Measurements from ENCODE around the gene CYSTM1.
"Not testable (repeated sequence)": the region's sequence is repeated elsewhere in the genome, so short reads cannot be mapped to it uniquely, and the experiment has no call there.

Gene CYSTM1

GRCh38 chr5:140181002-140181483 lies 6.1 kb downstream of the CYSTM1 start:
- no peak for DNase-seq

DNA sequence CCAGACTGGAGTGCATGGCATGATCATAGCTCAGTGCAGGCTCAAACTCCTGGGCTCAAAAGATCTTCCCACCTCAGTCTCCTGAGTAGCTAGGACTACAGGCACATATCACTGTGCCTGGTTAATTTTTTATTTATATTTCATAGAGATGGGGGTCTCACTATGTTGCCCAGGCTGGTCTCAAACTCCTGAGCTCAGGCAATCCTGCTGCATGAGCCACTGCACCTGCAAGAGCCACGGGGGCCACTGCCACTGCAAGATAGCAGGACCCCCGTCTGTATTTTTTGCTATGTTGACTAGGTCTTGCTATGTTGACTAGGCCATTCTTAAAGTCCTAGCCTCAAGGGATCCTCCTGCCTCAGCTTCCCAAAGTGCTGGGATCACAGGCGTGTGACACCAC lies 6.5 kb downstream of the CYSTM1 start:
- DNase-seq, result no peak

GRCh38 chr5:140182075-140182711 lies 7.2 kb downstream of the CYSTM1 start:
- DNase-seq, result peak; percentile 31

DNA sequence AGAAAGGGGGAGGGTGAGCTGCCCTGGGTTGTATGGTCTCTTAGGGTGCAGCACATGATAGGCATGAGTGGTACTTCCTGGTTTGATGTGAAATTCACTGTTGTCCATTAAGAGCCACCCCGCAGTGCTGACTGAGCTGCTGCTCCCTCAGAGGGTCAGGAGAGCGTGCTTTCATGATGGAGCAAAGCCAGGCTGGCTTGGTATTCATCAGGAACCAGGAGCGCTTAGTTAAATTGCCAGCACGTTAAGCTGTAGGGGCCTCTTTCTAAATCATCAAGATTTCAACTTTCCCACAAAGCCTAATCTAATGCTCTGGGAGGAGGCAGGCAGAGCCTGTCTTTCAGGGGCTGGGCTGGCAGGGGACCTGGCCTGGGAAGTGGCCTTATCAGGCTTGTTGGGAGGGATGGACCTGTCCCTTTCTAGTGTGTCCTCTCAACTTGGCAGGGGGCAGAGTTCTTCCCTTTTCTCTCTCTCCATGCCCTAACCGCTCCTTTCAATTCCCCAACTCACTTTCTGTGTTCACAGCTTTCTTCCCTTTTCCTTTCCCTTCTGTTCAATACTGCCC lies 7.9 kb downstream of the CYSTM1 start:
- peak; percentile 49 for DNase-seq

DNA sequence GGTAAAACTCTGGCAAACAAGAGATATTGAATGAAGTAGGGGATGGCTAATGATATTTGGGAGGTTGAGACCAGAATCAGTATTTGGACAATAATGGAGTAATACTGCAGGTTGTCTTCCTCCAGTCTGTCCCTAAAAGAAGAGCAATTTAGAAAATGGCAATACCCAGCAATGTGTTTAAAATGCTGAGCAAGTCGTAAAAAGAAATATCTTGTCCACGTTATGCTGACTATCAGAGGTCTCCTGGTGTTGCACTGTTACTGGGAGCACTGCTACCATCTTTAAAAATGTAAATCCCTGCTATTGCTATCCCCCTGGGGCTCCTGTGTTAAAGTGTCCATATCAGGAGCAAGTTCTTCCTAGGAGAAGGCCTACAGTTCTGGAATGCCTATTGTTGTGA lies 10.4 kb downstream of the CYSTM1 start:
- no peak for DNase-seq

GRCh38 chr5:140186267-140186671 lies 11.3 kb downstream of the CYSTM1 start:
- DNase-seq, result no peak

GRCh38 chr5:140189253-140189652 lies 14.3 kb downstream of the CYSTM1 start:
- DNase-seq, result no peak

- peak; percentile 51 for DNase-seq
Measured at GRCh38 chr5:140189977-140190871, 15.2 kb downstream of the CYSTM1 start.

- DNase-seq, result no peak
Measured at GRCh38 chr5:140190872-140191218, 15.9 kb downstream of the CYSTM1 start.

- no peak for DNase-seq
Measured at GRCh38 chr5:140192715-140193430, 17.9 kb downstream of the CYSTM1 start.

GRCh38 chr5:140194662-140195061 lies 19.7 kb downstream of the CYSTM1 start:
- DNase-seq, result no peak

DNA sequence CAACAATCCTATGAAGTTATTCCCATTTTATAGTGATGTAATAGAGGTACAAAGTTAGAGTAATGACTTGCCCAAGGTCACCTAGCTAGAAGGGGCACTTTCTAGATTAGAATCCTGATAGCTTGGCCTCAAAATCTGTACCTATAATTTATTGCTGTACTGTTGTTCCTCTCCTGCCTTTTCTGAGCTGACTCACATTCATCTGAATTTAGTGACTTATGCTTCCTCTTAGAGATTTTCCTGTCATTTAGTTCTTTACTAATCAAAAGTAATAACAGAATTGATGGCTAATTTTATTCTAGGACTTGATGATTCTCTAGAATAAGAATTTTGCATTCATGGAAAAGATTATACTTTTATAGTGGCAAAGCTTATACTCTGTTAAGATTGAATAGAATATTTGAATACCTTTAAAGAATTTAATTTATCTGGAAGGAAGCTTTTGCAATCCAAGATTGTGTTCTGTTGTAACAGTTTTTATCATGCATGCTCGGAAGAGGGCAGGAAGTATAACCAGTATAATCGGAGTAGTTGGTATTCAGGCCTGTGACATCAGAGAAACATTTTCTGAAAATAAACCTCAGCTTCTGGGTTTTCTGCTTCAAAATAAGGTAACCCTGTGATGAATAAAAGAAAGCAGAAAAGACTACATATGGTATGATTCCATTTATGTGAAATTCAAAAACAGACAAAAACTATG lies 21.3 kb downstream of the CYSTM1 start:
- DNase-seq, result no peak

DNA sequence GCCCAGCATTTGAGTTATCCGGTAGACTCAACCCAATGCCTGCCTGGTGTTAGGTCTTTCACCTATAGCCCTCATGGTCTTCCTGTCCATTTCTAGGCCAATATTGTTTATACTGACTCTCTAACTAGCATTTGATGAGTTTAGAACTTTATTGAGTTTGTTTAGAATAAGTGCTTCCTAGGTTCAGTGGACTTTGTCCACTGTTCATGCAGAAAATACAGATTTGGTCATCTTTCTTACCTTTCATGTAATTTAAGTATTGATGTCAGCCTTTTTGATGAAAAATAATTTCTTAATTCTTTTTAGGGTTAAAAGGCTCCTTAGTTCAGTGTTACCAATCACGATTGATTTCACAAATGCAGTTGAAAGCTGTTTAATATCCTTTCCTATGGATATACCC lies 22.0 kb downstream of the CYSTM1 start:
- DNase-seq, result no peak

- DNase-seq, result not testable (repeated sequence)
Measured at GRCh38 chr5:140198915-140199314, 23.9 kb downstream of the CYSTM1 start.

DNA sequence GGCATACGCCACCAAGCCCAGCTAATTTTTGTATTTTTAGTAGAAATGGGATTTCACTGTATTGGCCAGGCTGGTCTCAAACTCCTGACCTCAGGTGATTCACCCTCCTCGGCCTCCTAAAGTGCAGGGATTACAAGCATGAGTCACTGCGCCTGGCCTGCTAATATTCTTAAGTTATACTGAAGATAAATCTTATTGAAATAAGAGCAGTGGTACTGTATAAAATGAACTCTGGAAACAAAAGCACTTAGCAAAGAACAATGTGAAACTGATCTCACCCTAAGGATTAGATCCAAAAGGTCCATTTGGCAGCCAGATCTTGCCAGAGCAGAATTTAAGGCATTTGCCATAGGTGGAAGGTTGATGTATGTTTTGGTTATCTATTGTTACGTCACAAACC lies 27.1 kb downstream of the CYSTM1 start:
- no peak for DNase-seq

DNA sequence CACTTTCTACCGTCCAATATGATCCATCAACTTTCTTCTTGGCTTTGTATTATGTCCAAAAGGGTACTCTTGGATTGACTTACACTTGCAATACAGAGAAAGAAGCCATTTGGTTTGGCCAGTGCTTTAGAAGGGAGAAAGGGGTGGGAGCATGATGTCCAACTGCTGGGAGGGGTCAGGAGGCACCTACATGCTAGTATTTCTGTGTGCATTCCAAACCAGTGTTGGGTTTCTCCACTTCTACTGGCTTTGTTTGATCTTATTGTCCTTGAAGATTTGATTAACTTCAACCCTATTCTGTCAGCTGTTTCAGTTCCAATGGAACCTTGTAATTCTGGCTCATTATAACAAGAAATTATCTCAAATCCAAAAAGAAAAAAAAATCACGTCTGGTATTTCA lies 27.6 kb downstream of the CYSTM1 start:
- DNase-seq, result no peak

DNA sequence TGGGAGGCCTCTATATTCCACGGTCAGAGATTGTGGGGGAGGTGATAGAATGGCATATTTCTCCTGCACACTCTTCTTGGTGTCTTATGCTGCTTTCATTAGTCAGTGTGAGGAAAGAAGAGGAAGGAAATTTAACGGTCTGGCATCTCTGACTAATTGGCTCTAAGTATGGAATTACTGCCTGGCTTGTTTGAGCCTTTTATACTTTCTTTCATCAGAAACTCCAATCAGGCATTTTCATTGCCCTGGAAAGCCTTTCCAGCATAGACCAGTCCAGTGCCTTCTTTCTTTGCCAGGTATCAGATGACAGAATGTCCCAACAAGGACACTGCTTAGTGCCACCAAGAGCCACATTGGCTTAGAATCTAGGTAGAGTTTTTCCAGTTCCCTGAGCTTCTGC lies 30.2 kb downstream of the CYSTM1 start:
- DNase-seq, result no peak

- no peak for DNase-seq
Measured at GRCh38 chr5:140205952-140206351, 31.0 kb downstream of the CYSTM1 start.

GRCh38 chr5:140207250-140207964 lies 32.4 kb downstream of the CYSTM1 start:
- no peak for DNase-seq

- no peak for DNase-seq
Measured at GRCh38 chr5:140208065-140208464, 33.1 kb downstream of the CYSTM1 start.

DNA sequence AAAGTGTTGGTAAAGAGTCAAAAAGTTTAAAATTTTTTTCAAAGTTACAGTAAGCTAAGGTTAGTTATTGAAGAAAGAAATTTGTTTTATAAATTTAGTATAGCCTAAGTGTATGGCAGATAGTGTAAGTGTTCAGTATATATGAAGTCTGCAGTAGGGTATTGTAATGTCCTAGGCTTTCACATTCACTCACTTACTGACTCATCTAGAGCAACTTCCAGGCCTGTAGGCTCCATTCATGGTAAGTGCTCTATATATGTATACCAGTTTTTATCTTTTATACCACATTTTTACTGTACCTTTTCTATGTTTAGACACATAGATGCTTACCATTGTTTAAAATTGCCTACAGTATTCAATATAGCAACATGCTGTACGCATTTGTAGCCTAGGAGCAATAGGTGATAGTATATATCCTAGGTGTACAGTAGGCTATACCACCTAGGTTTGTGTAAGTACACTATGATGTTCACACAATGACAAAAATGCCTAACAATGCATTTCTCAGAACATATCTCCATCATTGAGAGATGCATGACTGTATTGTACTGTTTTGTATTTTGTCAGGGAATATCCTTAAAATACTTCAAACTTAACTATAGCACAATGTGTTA lies 38.5 kb downstream of the CYSTM1 start:
- no peak for DNase-seq

DNA sequence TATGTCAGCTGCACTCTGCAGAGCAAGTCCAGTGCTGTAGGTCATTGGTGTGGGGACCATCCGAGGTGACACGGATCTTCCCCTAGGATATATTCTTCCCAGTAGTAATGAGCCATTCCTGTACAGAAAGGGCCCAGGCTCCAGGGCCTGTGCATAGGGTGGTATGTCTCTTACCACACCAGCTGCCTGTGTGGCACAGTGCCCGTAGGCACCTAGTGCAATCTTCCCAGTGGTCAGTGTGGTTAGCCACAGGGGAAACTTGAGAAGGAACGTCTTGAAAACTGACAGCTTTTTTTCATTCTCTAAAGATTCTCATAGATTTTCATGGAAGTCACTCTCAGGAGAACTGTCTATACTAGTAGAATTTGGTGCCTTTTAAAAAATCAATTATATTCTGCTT lies 39.8 kb downstream of the CYSTM1 start:
- peak; percentile 68 for DNase-seq

All from fibroblast of upper back skin (primary cell).